GM18520 (cell line): Measurements from ENCODE around the gene TFG.

Experiments
- ATAC-seq: cut with Tn5 transposase; IDR thresholded peaks from one replicate; pipeline ENCODE4 v1.9.1; 2021; ENCODE audit not compliant: unreplicated experiment

The TFG gene

GRCh38 chr3:100703865-100704264 is 5.4 kb upstream of the TFG start:
- no peak for ATAC-seq

GRCh38 chr3:100706365-100706764 is 2.9 kb upstream of the TFG start:
- ATAC-seq, result no peak

GRCh38 chr3:100708644-100708988 is 678 bp upstream of the TFG start:
- ATAC-seq, result no peak

DNA sequence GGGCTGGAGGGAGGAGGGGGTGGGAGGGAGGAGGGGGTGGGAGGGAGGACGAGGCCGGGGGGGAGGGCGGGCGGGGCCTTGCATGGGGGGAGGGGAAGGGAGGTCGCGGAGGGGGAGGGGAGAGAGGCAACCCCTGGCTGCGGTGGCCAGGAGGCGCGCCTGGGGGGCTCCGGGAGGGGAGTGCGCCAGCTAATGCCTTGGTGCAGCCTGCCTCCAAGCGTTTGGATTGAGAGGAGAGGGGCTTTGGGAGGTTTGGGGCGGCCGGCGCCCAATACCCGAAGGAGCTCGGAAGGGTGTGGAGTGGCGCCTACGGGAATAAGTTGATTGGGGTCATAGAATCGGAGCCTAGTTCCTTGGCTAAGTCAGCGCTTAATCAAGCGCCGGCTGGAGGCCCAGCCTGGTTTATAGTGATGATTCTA is 557 bp downstream of the TFG start:
- ATAC-seq, result no peak

GRCh38 chr3:100710261-100710968 is 1.1 kb downstream of the TFG start:
- peak; percentile 23 for ATAC-seq

- no peak for ATAC-seq
Observed at GRCh38 chr3:100715176-100715575, 5.9 kb downstream of the TFG start.

DNA sequence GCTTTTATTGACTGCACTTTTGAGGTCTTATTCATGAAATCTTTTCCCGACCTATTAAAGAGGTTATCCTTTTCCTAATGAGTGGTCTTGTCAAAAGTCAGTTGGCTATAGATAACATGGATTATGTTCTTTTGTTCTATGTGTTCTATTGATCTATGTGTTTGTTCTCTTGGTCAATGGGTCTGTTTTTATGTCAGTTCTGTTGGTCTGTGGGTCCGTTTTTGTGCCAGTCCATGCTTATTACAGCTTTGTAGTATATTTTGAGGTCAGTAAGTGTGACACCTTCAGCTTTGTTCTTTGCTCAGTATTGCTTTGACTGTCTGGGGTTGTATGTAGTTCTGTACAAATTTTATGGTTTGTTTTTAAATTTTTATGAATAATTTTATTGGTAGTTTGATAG is 7.8 kb downstream of the TFG start:
- ATAC-seq, result no peak

- no peak for ATAC-seq
Observed at GRCh38 chr3:100717637-100718487, 8.6 kb downstream of the TFG start.

DNA sequence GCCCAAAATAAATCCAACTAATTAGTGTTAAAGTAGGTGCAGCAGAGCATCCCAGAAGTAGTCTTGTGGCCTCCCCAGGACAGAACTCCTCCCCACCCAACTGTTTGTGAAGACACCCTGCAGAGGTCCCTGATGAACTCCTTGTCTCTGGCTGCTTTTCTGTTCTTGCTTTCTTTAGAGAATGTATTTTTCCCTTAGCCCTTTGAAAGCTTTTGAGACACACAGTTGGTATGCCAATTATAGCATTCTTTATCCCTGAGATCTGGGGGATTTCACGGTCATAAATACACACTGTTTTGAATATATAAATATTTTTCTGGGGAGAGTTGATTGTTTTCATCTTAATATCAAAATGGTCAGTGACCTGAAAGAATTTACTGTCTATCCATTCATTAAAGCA is 9.8 kb downstream of the TFG start:
- no peak for ATAC-seq

GRCh38 chr3:100720426-100720825 is 11.1 kb downstream of the TFG start:
- ATAC-seq, result no peak

DNA sequence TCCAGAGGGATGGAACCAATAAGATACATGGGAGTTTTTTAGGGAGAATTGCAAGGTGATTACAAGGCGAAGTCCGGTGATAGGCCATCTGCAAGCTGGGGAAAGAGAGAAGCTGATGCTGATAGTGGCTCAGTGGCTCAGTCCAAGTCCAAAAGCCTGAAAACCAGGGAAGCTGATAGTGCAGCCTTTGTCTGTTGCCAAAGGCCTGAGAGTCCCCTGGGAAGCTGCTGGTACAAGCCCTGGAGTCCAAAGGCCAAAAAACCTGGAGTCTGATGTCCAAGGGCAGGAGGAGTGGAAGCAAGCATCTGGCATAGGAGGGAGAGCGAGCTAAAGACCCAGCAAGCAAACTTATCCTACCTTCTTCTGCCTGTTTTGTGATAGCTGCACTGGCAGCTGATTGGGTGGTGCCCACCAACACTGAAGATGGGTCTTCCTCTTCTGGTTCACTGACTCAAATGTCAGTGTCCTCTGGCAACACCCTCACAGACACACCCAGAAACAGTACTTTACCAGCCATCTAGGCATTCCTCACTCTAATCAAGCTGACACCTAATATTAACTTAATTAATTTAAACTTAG is 16.7 kb downstream of the TFG start:
- ATAC-seq, result no peak

DNA sequence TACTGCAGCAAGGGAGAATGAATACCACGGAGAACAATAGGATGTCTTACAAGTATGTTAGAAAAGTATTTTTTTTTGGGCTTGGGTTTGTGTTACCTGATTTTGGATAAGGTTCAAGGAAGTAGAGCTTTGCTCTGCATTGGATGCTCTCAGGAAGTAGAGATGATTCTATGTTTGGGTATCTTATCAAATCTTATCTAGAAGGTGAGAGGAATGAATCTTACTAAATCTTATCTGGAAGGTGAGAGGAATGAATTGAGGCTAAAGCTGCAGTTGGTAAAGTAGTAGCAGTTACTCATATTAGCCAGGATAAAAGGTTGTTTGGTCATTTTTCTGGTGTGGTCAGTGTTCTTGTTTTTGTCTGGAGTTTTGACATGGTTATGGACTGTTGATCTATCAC is 17.4 kb downstream of the TFG start:
- no peak for ATAC-seq

GRCh38 chr3:100730524-100730923 is 21.2 kb downstream of the TFG start:
- peak; percentile 52 for ATAC-seq

GRCh38 chr3:100732435-100732834 is 23.1 kb downstream of the TFG start:
- ATAC-seq, result no peak

- ATAC-seq, result no peak
Observed at GRCh38 chr3:100737334-100737733, 28.0 kb downstream of the TFG start.

- ATAC-seq, result no peak
Observed at GRCh38 chr3:100740207-100740606, 30.9 kb downstream of the TFG start.

DNA sequence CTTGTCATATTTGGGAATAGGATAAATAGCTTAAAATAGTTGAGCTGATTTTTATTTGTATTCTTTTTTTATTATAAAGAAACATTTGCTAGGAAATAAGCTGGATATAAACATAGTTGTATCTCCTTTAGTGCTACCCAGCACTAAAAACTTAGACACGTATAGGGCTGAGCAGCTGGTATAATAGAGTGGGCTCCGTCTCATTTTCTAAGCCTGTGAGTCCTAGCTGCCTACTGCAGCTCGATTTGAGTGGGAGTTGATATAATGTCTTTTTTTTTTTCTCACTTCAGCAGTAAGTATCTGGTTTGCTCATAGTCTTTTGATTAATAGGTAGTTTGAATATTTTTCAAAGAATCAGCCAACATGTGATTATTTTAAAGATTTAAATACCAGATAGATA is 34.2 kb downstream of the TFG start:
- no peak for ATAC-seq

DNA sequence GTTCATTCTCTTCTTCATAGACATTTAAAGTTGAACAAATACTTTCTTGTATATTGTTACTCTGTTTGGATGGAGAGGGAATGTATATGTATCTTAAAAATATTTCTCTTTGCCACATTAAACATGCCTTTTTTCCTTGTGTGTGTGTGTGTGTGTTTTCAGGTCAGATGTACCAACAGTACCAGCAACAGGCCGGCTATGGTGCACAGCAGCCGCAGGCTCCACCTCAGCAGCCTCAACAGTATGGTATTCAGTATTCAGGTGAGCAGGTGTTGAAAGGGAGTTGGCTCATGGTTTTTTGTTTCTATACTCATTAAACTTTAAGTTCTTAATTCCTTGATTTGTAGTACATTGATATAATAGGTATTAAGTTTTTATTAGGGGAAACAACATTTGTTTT is 35.4 kb downstream of the TFG start:
- ATAC-seq, result no peak

DNA sequence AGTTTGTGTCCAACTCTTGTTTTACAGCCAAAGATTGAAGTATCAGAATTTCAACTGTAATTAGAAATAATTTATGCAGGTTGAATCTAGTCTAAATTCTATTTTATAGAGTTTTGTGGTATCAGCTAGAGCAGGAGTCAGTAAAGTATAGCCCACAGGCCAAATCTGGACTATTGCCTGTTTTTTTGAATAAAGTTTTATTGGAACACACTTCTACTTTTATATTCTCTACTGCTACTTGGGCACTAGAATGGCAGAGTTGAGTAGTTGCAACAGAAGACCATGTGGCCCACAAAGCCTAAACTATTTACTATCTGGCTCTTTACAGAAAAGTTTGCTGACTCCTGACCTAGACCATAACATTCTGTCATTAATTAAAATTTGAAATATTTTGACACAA is 36.3 kb downstream of the TFG start:
- no peak for ATAC-seq

- ATAC-seq, result no peak
Observed at GRCh38 chr3:100746092-100746491, 36.8 kb downstream of the TFG start.

DNA sequence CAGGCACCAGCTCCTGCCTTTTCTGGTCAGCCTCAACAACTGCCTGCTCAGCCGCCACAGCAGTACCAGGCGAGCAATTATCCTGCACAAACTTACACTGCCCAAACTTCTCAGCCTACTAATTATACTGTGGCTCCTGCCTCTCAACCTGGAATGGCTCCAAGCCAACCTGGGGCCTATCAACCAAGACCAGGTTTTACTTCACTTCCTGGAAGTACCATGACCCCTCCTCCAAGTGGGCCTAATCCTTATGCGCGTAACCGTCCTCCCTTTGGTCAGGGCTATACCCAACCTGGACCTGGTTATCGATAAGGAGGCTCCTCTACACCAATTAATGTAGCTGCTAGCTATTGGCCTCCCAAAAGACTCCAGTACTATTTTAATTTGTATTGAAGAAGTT is 38.9 kb downstream of the TFG start:
- ATAC-seq, result no peak

DNA sequence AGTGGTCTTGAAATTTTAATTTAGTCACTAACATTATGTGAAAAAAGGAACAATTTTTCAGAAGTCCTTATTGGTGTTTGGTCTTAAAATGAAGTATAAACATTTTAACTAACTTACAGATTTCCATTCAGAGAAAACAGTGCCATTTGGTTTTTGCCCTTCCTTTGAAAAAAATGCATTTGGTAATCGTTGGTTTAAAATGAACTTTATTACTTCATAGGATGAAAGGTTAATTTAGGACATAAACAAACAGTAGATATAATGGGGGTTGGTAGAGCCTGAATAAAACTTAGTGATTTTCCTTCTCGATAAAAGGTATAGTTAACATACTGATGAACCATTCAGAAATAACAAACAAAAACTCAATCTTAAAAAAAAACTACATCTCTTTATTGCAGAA is 39.7 kb downstream of the TFG start:
- no peak for ATAC-seq
